GM10847 (cell line): ENCODE data around the gene CDT1.

ENCODE experiments used
- POLR2A ChIP-seq: IDR thresholded peaks from 2 replicates; pipeline ENCODE4 v1.6.1; 2011; ENCODE audit not compliant: insufficient read length; ENCODE audit errors: extremely low read depth

CDT1 gene

DNA sequence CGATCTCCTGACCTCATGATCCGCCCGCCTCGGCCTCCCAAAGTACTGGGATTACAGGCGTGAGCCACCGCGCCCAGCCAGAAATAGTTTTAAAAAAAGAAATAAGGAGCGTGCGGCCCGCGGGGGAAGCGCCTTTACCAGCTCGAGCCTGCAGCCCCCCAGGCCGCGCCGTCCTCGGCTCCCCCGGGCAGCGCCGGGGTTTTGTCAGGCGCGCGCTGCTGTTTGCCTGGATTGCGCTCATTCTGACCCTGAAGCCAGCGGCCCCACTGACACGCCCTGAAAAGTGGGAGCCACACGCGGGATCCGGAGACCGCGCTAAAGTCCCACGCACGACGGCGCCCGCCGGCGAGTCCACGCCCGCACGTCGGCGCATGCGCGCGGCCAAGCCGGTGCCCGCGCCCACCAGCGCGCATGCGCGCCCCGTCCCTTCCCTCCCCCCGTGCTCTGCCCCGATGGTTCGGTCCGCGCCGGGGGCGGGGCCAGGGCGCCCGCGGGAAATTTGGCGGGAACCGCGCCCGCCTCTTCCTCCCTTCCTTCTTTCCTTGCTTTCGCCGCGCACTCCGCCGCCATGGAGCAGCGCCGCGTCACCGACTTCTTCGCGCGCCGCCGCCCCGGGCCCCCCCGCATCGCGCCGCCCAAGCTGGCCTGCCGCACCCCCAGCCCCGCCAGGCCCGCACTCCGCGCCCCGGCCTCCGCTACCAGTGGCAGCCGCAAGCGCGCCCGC lies at the start of gene CDT1:
Gene CDT1, plus strand, starts transcription at position 526 of the 724 bp plus-strand sequence. Its CDS starts 43 bp downstream, at position 569.
- peak; percentile 42 for TF ChIP-seq POLR2A

DNA sequence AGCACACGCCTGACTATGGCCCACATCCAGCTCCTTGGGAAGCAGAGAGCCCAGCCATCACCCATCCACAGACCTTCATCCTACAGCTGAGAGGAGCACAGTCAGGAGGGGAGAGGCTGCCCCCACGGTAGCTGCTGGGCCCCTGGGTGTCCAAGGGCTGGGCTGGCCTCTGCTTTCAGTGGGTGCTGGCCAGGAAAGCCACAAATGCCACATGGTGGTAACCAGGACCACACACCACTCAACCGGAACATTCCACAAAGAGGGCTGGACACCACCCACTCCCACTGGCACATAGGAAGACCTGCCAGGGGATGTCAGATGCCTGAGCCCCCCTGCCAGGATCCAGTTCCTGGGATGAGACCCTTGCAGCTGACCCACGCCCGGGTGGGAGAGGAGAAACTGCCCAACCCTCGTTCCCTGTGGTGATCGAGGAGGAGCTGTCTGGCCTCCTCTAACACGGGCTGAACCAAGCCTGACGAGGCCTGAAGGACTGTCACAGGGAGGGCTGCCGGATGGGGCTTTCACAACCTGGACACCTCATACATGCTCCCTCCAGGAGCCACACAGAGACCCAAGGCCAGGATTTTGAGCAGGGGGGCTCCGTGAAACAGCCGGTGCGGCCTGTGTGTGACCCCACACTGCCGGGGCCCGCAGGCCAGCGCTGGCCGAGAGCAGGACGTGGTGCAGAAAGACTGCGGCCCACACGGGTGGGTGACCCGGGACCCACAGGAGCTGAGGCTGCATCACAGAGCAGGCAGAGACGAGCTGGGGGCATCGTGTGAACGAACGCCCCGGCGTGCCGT lies 49.3 kb upstream of the CDT1 start:
- TF ChIP-seq POLR2A: no peak

DNA sequence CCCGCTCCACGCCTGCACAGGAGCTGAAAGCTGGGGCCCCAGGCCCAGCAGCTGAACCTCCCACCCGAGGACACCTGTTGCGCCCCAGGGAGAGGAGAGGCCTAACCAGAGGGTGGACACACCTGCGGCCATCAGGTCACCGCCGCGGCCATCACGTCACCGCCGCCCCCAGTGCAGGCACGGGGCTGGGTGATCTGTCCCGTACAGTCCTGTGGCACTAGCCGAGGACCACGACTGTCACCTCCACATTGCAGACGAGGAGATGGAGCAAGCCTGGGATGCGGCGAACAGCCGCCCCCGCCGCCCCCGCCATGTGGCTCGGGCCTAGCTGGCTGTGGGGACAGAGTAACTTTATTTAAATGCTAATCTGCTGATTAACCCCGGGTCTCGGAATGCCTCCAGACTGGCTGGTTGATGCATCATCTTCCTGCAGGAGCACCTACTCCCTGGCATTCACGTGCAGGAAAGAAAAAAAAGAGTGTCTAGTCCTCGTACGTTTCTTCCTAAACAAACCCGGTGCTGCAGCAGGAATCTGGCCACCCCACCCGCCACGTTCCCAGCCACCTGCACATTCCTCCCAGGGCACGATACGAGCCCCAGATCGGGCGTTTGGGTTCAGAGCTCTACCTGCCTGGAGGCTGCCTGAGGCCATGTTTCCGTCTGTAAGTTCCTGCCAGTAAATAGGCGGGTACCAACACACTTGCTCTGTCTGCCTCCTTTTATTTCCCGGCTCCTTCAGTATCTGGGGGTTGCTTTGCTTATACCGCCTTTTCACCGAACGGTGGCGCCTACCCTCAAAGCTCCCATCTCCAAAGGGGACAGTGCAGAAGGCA lies 48.5 kb upstream of the CDT1 start:
- TF ChIP-seq POLR2A: no peak

GRCh38 chr16:88755745-88756443 lies 47.7 kb upstream of the CDT1 start:
- TF ChIP-seq POLR2A: no peak

GRCh38 chr16:88758227-88758943 lies 45.2 kb upstream of the CDT1 start:
- no peak for TF ChIP-seq POLR2A

GRCh38 chr16:88758944-88759244 lies 44.7 kb upstream of the CDT1 start:
- no peak for TF ChIP-seq POLR2A

DNA sequence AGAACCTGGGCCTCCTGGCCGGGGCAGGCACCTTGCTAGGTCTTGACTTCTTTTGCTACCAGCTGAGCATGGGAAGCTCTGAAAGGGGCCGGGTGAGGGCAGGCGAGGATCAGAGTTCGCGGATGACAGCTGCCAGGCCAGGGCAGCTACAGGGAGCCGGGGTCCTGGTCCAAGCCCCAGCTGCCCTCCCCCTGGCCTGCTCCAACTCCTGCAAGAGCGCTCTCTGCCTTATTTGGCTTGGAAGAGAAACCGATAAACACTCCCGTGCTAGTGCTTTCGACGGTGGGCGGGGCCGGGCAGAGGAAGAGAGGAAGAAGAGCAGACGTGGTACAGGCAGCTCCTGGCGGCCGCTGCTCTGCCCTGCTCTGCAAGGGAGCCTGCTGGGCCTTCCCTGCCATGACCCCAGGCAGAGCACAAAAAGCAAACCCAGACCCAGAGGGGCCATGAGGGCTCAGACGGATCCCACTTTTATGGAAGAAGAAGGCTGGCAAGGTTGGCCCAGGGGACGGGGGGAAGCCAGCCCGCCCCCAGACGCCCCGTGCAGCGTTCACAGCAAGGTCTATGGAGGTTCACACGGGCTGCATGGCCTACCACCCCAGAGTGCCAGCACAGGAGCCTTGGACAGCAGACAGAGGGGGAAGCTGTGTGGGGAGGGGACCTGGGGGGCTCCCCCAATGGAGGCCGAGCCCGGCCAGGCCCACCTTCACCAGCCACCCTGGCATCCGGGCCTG lies 44.2 kb upstream of the CDT1 start:
- no peak for TF ChIP-seq POLR2A

DNA sequence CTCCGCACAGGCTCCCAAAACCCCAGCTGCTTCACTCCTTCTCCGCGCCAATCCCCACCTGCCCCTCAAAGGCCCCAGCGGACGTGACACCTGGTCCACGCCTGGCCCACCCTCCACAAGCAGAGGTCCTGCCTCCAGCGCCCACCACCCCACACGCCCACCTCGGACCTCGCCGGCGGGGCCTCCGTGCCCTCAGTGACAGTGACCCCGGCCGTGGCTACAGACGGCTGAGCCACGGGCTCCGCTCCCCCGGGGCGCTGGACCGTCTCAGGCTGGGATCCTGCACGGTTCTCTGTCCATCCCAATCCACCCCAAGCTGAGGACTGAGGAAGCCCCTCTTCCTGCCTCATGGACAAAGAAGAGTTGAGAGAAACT lies 43.6 kb upstream of the CDT1 start:
- TF ChIP-seq POLR2A: no peak

GRCh38 chr16:88760424-88761142 lies 43.0 kb upstream of the CDT1 start:
- TF ChIP-seq POLR2A: no peak

- no peak for TF ChIP-seq POLR2A
These were observed 42.5 kb upstream of the CDT1 start for GRCh38 chr16:88761143-88761534.

- no peak for TF ChIP-seq POLR2A
These were observed 41.8 kb upstream of the CDT1 start for GRCh38 chr16:88761830-88762229.

- TF ChIP-seq POLR2A: no peak
These were observed 41.2 kb upstream of the CDT1 start for GRCh38 chr16:88762258-88762870.

DNA sequence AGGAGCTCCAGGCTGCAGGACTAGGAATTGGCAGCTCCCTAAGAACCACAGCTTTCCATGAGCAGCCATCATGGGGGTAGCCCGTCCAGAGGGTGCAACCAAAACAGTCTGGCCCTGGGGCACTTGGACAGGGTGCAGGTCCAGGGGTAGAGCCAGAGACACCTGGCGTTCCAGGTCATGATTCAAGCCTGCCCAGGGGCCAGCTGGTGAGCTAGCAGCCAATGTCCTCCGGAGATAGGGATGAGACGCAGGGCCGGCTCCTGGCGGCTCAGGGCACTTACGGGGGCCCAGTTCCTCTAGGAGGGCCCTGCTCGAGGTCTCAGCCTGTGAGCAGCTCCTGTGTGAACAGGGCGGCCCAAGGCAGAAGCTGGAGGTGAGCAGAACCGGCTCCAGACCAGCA lies 40.6 kb upstream of the CDT1 start:
- TF ChIP-seq POLR2A: no peak
